Loucy (cell line): ENCODE data around the gene KLF13.

Experiments used
- CTCF ChIP-seq: fragments of 200-600 bp; sonication (generic); conservative IDR thresholded peaks from 2 replicates; pipeline ENCODE4 v1.5.1; 2014; ENCODE audit warnings: mild to moderate bottlenecking, antibody characterized with exemption, low read length
- EZH2phosphoT487 ChIP-seq: fragments of 200-600 bp; IDR thresholded peaks from 2 replicates; pipeline ENCODE4 v1.6.1; 2018; ENCODE audit warnings: antibody characterized with exemption, mild to moderate bottlenecking, moderate library complexity, borderline replicate concordance

GRCh38 chr15:31298707-31299172, 27.9 kb upstream of the KLF13 start:
- TF ChIP-seq CTCF (no peak), EZH2phosphoT487 (no peak)
